HepG2 (cell line): Measurements from ENCODE around the gene ISG20. TPM values are rescaled to one million over a fixed set of nuclear protein-coding genes. Genes with fewer than 3 reads are reported as not detected.

ENCODE experiments used
- MTA1 ChIP-seq: sonication (generic); formaldehyde crosslinking; IDR thresholded peaks from 2 replicates; pipeline ENCODE4 v1.4.0; 2020; ENCODE audit warnings: missing genetic modification reagents, mild to moderate bottlenecking, borderline replicate concordance
- RFXAP ChIP-seq: sonication (generic); formaldehyde crosslinking; IDR thresholded peaks from 2 replicates; pipeline ENCODE4 v1.4.0; 2020; ENCODE audit warnings: missing genetic modification reagents, borderline replicate concordance
- ZHX2 ChIP-seq, 2 experiments: sonication (generic) in 1 of 2; formaldehyde crosslinking in 1 of 2; IDR thresholded peaks; 2 replicates each; pipeline versions ENCODE4 v1.6.1 to v1.9.0; 2014 to 2022; ENCODE audit warnings: antibody characterized with exemption in 1 of 2, borderline replicate concordance in 1 of 2, inconsistent platforms in 1 of 2, low read depth in 1 of 2, missing genetic modification reagents in 1 of 2
- polyA plus RNA-seq, 8 experiments: library from polyadenylated mRNA; depleted of rRNA in 3 of 8; stranded (reverse) in 7 of 8; unstranded in 1 of 8; fragments of >200 nt; fragmentation: Illumina TruSeq in 4 of 8; extraction: Trizol in 4 of 8; gene quantifications; 2 replicates each; pipeline versions ENCODE4 v1.2.1 to v1.2.3, GENCODE V29; 2011 to 2016; ENCODE audit warnings: low read depth in 4 of 8, missing spikeins in 1 of 8, mixed read lengths in 1 of 8; ENCODE audit not compliant: insufficient read depth in 1 of 8
- total RNA-seq, 5 experiments: library from RNA; depleted of rRNA; stranded (reverse); fragments of >200 nt; fragmentation: Illumina TruSeq; extraction: Trizol; gene quantifications; 2 replicates each; pipeline ENCODE4 v1.2.3, GENCODE V29; 2016; ENCODE audit warnings: low read depth in 1 of 5
- TF ChIP-seq, protein P1 (sequence below), 2 experiments: fragments of 450-650 bp in 1 of 2; sonication (generic) in 1 of 2; formaldehyde crosslinking in 1 of 2; IDR thresholded peaks; 2 replicates each; pipeline versions ENCODE4 v1.6.1 to v1.8.0; 2016 to 2022; ENCODE audit warnings: antibody characterized with exemption in 1 of 2, mild to moderate bottlenecking in 1 of 2, missing genetic modification reagents in 1 of 2
- TF ChIP-seq, protein P2 (sequence below): IDR thresholded peaks from 2 replicates; pipeline ENCODE4 v1.4.0; 2020; ENCODE audit warnings: mild to moderate bottlenecking, missing genetic modification reagents

The ISG20 gene
- total and polyA plus RNA-seq, 2 of the 13 experiments (the other 11 are each of a cell fraction or from before 2014, with no cell fraction given), result 6.3 to 31.5 TPM

GRCh38 chr15:88615303-88616107 lies 23.3 kb upstream of the ISG20 start (continued):
- TF ChIP-seq, protein P1, sequence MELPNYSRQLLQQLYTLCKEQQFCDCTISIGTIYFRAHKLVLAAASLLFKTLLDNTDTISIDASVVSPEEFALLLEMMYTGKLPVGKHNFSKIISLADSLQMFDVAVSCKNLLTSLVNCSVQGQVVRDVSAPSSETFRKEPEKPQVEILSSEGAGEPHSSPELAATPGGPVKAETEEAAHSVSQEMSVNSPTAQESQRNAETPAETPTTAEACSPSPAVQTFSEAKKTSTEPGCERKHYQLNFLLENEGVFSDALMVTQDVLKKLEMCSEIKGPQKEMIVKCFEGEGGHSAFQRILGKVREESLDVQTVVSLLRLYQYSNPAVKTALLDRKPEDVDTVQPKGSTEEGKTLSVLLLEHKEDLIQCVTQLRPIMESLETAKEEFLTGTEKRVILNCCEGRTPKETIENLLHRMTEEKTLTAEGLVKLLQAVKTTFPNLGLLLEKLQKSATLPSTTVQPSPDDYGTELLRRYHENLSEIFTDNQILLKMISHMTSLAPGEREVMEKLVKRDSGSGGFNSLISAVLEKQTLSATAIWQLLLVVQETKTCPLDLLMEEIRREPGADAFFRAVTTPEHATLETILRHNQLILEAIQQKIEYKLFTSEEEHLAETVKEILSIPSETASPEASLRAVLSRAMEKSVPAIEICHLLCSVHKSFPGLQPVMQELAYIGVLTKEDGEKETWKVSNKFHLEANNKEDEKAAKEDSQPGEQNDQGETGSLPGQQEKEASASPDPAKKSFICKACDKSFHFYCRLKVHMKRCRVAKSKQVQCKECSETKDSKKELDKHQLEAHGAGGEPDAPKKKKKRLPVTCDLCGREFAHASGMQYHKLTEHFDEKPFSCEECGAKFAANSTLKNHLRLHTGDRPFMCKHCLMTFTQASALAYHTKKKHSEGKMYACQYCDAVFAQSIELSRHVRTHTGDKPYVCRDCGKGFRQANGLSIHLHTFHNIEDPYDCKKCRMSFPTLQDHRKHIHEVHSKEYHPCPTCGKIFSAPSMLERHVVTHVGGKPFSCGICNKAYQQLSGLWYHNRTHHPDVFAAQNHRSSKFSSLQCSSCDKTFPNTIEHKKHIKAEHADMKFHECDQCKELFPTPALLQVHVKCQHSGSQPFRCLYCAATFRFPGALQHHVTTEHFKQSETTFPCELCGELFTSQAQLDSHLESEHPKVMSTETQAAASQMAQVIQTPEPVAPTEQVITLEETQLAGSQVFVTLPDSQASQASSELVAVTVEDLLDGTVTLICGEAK (IDR thresholded peaks at IDR 0.05), result no peak
- TF ChIP-seq, protein P1 (CRISPR knock-in tag; IDR thresholded peaks at IDR 0.05), result no peak
- no peak for TF ChIP-seq ZHX2 (IDR thresholded peaks at IDR 0.05; ENCODE audit: low read depth)
- no peak for TF ChIP-seq ZHX2 (CRISPR knock-in tag; IDR thresholded peaks at IDR 0.05; ENCODE audit: borderline replicate concordance)
- no peak for TF ChIP-seq MTA1 (CRISPR knock-in tag)
- TF ChIP-seq RFXAP (CRISPR knock-in tag), result no peak
- TF ChIP-seq, protein P2, sequence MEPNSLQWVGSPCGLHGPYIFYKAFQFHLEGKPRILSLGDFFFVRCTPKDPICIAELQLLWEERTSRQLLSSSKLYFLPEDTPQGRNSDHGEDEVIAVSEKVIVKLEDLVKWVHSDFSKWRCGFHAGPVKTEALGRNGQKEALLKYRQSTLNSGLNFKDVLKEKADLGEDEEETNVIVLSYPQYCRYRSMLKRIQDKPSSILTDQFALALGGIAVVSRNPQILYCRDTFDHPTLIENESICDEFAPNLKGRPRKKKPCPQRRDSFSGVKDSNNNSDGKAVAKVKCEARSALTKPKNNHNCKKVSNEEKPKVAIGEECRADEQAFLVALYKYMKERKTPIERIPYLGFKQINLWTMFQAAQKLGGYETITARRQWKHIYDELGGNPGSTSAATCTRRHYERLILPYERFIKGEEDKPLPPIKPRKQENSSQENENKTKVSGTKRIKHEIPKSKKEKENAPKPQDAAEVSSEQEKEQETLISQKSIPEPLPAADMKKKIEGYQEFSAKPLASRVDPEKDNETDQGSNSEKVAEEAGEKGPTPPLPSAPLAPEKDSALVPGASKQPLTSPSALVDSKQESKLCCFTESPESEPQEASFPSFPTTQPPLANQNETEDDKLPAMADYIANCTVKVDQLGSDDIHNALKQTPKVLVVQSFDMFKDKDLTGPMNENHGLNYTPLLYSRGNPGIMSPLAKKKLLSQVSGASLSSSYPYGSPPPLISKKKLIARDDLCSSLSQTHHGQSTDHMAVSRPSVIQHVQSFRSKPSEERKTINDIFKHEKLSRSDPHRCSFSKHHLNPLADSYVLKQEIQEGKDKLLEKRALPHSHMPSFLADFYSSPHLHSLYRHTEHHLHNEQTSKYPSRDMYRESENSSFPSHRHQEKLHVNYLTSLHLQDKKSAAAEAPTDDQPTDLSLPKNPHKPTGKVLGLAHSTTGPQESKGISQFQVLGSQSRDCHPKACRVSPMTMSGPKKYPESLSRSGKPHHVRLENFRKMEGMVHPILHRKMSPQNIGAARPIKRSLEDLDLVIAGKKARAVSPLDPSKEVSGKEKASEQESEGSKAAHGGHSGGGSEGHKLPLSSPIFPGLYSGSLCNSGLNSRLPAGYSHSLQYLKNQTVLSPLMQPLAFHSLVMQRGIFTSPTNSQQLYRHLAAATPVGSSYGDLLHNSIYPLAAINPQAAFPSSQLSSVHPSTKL, result 0 out of 2 replicates have a peak, but pooled peaks have one; percentile 24
